Measurements from ENCODE around the gene NSRP1. TPM values are rescaled to one million over a fixed set of nuclear protein-coding genes. Genes with fewer than 3 reads are reported as not detected.

The NSRP1 gene
- total RNA-seq, 4 donors from 2014 or later = 18.5 to 39.4 (median 31.1) TPM

- TF ChIP-seq, protein P1, sequence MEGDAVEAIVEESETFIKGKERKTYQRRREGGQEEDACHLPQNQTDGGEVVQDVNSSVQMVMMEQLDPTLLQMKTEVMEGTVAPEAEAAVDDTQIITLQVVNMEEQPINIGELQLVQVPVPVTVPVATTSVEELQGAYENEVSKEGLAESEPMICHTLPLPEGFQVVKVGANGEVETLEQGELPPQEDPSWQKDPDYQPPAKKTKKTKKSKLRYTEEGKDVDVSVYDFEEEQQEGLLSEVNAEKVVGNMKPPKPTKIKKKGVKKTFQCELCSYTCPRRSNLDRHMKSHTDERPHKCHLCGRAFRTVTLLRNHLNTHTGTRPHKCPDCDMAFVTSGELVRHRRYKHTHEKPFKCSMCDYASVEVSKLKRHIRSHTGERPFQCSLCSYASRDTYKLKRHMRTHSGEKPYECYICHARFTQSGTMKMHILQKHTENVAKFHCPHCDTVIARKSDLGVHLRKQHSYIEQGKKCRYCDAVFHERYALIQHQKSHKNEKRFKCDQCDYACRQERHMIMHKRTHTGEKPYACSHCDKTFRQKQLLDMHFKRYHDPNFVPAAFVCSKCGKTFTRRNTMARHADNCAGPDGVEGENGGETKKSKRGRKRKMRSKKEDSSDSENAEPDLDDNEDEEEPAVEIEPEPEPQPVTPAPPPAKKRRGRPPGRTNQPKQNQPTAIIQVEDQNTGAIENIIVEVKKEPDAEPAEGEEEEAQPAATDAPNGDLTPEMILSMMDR (IDR thresholded peaks at IDR 0.05; ENCODE audit: low read depth) = no peak
Measured at GRCh38 chr17:30104575-30105339, 11.9 kb upstream of the NSRP1 start.

GRCh38 chr17:30112794-30113193 lies 3.8 kb upstream of the NSRP1 start:
- TF ChIP-seq, protein P1 (IDR thresholded peaks at IDR 0.05; ENCODE audit: low read depth) = no peak

DNA sequence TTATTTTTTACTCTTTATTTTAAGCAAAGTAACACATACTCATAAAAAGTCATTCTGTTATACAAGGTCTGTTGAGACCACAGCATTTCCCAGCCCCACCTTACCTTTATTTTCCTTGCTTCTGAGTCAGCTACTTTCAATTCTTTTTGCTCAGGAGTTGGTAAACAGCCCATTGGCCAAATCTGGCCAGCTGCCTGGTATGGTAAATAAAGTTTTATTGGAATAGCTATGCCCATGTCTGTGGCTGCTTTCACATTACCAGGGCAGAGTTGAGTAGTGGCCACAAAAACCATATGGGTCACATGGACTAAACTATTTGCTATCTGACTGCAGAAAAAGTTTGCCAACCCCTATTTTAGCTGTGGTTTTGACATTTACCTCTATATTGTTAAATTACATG lies 3.4 kb upstream of the NSRP1 start:
- TF ChIP-seq, protein P1 (IDR thresholded peaks at IDR 0.05; ENCODE audit: low read depth) = no peak

- TF ChIP-seq, protein P1 (IDR thresholded peaks at IDR 0.05; ENCODE audit: low read depth) = no peak
Measured at GRCh38 chr17:30116345-30116660, 313 bp upstream of the NSRP1 start.

DNA sequence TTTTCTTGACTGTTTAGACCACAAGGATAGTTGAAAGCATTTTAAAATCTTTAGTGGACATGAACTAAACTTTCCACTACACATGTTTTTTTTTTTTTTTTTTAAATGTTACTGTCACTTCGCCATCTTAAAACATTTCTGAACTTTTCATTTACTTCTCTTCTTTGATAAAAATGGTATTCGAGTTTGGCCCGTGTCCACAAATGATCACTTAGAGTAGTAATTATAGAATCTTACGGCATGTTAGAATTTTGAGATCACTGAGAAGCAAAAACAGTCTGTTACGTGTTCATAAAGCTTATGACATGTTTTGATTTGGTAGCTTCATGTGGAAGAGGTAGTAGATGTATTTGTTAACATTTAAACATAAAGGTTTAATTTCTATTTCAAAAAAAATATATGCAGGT lies 1.1 kb downstream of the NSRP1 start:
- TF ChIP-seq, protein P1 (IDR thresholded peaks at IDR 0.05; ENCODE audit: low read depth) = no peak

GRCh38 chr17:30124273-30124796 lies 7.7 kb downstream of the NSRP1 start:
- TF ChIP-seq, protein P1 (IDR thresholded peaks at IDR 0.05; ENCODE audit: low read depth) = no peak

- TF ChIP-seq, protein P1 (IDR thresholded peaks at IDR 0.05; ENCODE audit: low read depth) = no peak
Measured at GRCh38 chr17:30130121-30130520, 13.5 kb downstream of the NSRP1 start.

All from subcutaneous adipose tissue (tissue), 4 donors.